ENCODE measurements around the gene HSPA5.
"Not testable (repeated sequence)": the region's sequence is repeated elsewhere in the genome, so short reads cannot be mapped to it uniquely, and the experiment has no call there.

The HSPA5 gene

DNA sequence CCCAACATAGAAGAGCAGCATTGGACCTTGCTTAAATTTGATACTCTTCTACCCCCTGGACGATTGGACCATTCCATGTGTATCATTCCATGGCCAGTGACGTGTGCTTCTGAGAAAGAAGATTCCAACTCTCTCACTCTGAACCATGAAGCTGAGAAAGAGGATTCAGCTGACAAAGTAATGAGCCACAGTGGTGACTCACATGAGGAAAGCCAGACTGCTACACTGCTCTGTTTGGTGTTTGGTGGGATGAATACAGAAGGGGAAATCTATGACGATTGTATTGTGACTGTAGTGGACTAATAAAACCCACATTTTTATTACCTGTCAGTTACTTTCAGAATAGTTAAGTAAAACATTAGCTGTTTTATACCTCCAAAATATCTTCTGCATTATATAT, 7.5 kb downstream of the HSPA5 start:
- H4K20me1 ChIP-seq (ENCODE audit: insufficient read depth, low read length), result peaks cover 8% of the 10 kb centered on the region; the same call in 1 of the 2 replicates
- ATAC-seq (ENCODE audit: insufficient read depth, low read depth) (peak; percentile 41; the same call in 2 of the 3 replicates), DNase-seq (no peak)
- no peaks in the 10 kb centered on the region for H3K27me3 ChIP-seq (ENCODE audit: insufficient read depth, low read length, poor library complexity)
- H3K36me3 ChIP-seq (ENCODE audit: insufficient read depth, low read length), result peaks cover 56% of the 10 kb centered on the region
- no peak overlapping the region for H2AFZ ChIP-seq (ENCODE audit: low read depth, low read length)
- no peak overlapping the region for H3K27ac ChIP-seq (ENCODE audit: low read length)
- H3K9ac ChIP-seq (ENCODE audit: low read depth, low read length), result no peak overlapping the region
- no peak overlapping the region for H3K4me2 ChIP-seq (ENCODE audit: insufficient read depth, low read length)
- no peaks in the 10 kb centered on the region for H3K9me3 ChIP-seq (ENCODE audit: insufficient read depth, low read length, severe bottlenecking)
- TF ChIP-seq EZH2 (IDR thresholded peaks at IDR 0.05; ENCODE audit: borderline replicate concordance, low read depth, low read length, severe bottlenecking), result no peak
- TF ChIP-seq, protein P1, sequence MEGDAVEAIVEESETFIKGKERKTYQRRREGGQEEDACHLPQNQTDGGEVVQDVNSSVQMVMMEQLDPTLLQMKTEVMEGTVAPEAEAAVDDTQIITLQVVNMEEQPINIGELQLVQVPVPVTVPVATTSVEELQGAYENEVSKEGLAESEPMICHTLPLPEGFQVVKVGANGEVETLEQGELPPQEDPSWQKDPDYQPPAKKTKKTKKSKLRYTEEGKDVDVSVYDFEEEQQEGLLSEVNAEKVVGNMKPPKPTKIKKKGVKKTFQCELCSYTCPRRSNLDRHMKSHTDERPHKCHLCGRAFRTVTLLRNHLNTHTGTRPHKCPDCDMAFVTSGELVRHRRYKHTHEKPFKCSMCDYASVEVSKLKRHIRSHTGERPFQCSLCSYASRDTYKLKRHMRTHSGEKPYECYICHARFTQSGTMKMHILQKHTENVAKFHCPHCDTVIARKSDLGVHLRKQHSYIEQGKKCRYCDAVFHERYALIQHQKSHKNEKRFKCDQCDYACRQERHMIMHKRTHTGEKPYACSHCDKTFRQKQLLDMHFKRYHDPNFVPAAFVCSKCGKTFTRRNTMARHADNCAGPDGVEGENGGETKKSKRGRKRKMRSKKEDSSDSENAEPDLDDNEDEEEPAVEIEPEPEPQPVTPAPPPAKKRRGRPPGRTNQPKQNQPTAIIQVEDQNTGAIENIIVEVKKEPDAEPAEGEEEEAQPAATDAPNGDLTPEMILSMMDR (IDR thresholded peaks at IDR 0.05; ENCODE audit: borderline replicate concordance, extremely low read depth, low read length, poor library complexity, severe bottlenecking), result no peak
- peaks cover 21% of the 10 kb centered on the region for H3K4me1 ChIP-seq (ENCODE audit: insufficient read depth, low read length)
- no peak overlapping the region for H3K4me3 ChIP-seq (ENCODE audit: low read depth in 1 of 2, low read length in 2 of 2)
- peaks cover 34% of the 10 kb centered on the region for H3K79me2 ChIP-seq (ENCODE audit: insufficient read depth, low read length)

DNA sequence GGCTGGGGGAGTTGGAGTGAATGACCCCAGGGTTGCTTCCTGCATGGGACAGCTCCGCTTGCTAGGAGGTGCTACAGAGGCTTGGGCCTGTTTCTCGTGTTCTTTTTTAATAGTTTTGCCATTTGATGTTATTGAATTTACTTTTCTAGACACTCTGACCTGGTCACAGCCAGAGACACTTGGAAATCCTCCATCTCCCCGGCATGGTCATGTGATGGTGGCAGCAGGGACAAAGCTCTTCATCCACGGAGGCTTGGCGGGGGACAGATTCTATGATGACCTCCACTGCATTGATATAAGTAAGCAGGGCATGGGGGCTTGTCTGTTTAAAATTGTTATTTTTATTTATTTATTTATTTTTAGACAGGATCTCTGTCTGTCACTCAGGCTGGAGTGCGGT, 13.4 kb downstream of the HSPA5 start:
- TF ChIP-seq, protein P1 (IDR thresholded peaks at IDR 0.05; ENCODE audit: borderline replicate concordance, extremely low read depth, low read length, poor library complexity, severe bottlenecking), result no peak
- TF ChIP-seq EZH2 (IDR thresholded peaks at IDR 0.05; ENCODE audit: borderline replicate concordance, low read depth, low read length, severe bottlenecking), result no peak
- Histone ChIP-seq H3K9me3 (ENCODE audit: insufficient read depth, low read length, severe bottlenecking) (no peaks in the 10 kb centered on the region), H3K27ac (ENCODE audit: low read length) (no peak overlapping the region), H3K9ac (ENCODE audit: low read depth, low read length) (no peak overlapping the region), H3K4me3 (ENCODE audit: low read depth in 1 of 2, low read length in 2 of 2) (no peak overlapping the region), H3K27me3 (ENCODE audit: insufficient read depth, low read length, poor library complexity) (no peaks in the 10 kb centered on the region), H3K4me1 (ENCODE audit: insufficient read depth, low read length) (no peaks in the 10 kb centered on the region), H3K4me2 (ENCODE audit: insufficient read depth, low read length) (no peak overlapping the region), H4K20me1 (ENCODE audit: insufficient read depth, low read length) (no peaks in the 10 kb centered on the region), H3K79me2 (ENCODE audit: insufficient read depth, low read length) (no peaks in the 10 kb centered on the region), H2AFZ (ENCODE audit: low read depth, low read length) (no peak overlapping the region), H3K36me3 (ENCODE audit: insufficient read depth, low read length) (peaks cover 10% of the 10 kb centered on the region; the same call in 1 of the 2 replicates)
- DNase-seq (no peak), ATAC-seq (ENCODE audit: insufficient read depth, low read depth) (no peak)

DNA sequence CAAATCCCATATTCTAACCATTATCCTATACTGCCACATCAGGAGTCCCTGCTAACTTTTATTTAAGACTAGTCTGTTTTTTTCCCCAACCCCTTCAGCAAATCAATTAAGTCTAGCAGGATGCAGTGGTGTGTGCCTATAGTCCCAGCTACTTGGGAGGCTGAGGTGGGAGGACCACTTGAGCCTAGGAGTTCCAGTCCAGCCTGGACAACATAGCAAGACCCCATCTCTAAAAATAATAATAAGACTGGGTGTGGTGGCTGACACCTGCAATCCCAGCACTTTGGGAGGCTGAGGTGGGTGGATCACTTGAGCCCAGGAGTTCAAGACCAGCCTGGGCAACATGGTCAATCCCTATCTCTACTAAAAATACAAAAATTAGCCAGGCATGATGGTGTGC, 16.3 kb downstream of the HSPA5 start:
- not testable (repeated sequence) for H3K36me3 ChIP-seq (ENCODE audit: insufficient read depth, low read length)

DNA sequence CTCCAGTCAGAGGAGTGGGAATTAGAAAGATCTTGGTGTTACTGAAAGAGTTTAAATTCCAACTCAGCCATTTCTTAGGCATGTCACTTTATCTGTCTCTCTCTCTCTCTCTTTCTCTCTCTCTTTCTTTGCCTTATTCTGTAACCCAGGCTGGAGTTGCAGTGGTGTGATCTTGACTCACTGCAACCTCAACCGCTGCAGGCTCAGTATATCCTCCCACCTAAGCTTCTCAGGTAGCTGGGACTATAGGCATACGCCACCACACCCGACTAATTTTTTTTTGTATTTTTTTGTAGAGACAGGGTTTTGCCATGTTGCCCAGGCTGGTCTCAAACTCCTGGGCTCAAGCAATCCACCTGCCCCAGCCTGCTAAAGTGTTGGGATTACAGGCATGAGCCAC, 22.5 kb downstream of the HSPA5 start:
- DNase-seq, result no peak
- TF ChIP-seq, protein P1 (IDR thresholded peaks at IDR 0.05; ENCODE audit: borderline replicate concordance, extremely low read depth, low read length, poor library complexity, severe bottlenecking), result no peak
- TF ChIP-seq EZH2 (IDR thresholded peaks at IDR 0.05; ENCODE audit: borderline replicate concordance, low read depth, low read length, severe bottlenecking), result no peak
- no peaks in the 10 kb centered on the region for H3K79me2 ChIP-seq (ENCODE audit: insufficient read depth, low read length)
- no peak overlapping the region for H3K4me3 ChIP-seq (ENCODE audit: low read depth in 1 of 2, low read length in 2 of 2)
- H3K27ac ChIP-seq (ENCODE audit: low read length), result no peak overlapping the region
- no peaks in the 10 kb centered on the region for H3K4me1 ChIP-seq (ENCODE audit: insufficient read depth, low read length)
- H3K9me3 ChIP-seq (ENCODE audit: insufficient read depth, low read length, severe bottlenecking), result no peaks in the 10 kb centered on the region
- peaks cover 11% of the 10 kb centered on the region for H3K36me3 ChIP-seq (ENCODE audit: insufficient read depth, low read length)
- no peak overlapping the region for H2AFZ ChIP-seq (ENCODE audit: low read depth, low read length)
- no peak for ATAC-seq (ENCODE audit: insufficient read depth, low read depth)
- no peak overlapping the region for H3K4me2 ChIP-seq (ENCODE audit: insufficient read depth, low read length)
- H3K27me3 ChIP-seq (ENCODE audit: insufficient read depth, low read length, poor library complexity), result no peaks in the 10 kb centered on the region
- no peak overlapping the region for H3K9ac ChIP-seq (ENCODE audit: low read depth, low read length)
- no peaks in the 10 kb centered on the region for H4K20me1 ChIP-seq (ENCODE audit: insufficient read depth, low read length)

More for the DNA sequence above, 16.3 kb downstream of the HSPA5 start:
- H3K4me2 ChIP-seq (ENCODE audit: insufficient read depth, low read length); DNase-seq; H3K9ac ChIP-seq (ENCODE audit: low read depth, low read length); H3K9me3 ChIP-seq (ENCODE audit: insufficient read depth, low read length, severe bottlenecking); H3K79me2 ChIP-seq (ENCODE audit: insufficient read depth, low read length); H3K4me1 ChIP-seq (ENCODE audit: insufficient read depth, low read length); H3K27me3 ChIP-seq (ENCODE audit: insufficient read depth, low read length, poor library complexity); H4K20me1 ChIP-seq (ENCODE audit: insufficient read depth, low read length); ATAC-seq (ENCODE audit: insufficient read depth, low read depth); H2AFZ ChIP-seq (ENCODE audit: low read depth, low read length); H3K27ac ChIP-seq (ENCODE audit: low read length); H3K4me3 ChIP-seq (ENCODE audit: low read depth in 1 of 2, low read length in 2 of 2): not testable (repeated sequence)
